K562 (cell line): ENCODE results near the gene NPR3. TPM values are rescaled to one million over a fixed set of nuclear protein-coding genes. Genes with fewer than 3 reads are reported as not detected.

Experiments
- polyA plus RNA-seq, 8 experiments: library from polyadenylated mRNA; depleted of rRNA in 4 of 8; stranded (reverse) in 5 of 8; unstranded in 3 of 8; fragments of >200 nt; fragmentation: Nextera tagmentation in 2 of 8; fragmentation: Illumina TruSeq in 1 of 8; extraction: Ambion mirVana in 2 of 8; extraction: Trizol in 1 of 8; gene quantifications; 2 replicates each; pipeline versions ENCODE4 v1.2.1 to v1.2.3, GENCODE V29; 2011 to 2014; ENCODE audit warnings: inconsistent platforms in 1 of 8, missing spikeins in 1 of 8
- total RNA-seq, 7 experiments: library from RNA; depleted of rRNA in 6 of 7; stranded (reverse); fragments of >200 nt in 6 of 7; fragmentation: Illumina TruSeq in 2 of 7; extraction: Trizol in 2 of 7; gene quantifications; 2 replicates each; pipeline versions ENCODE4 v1.2.1 to v1.2.3, GENCODE V29; 2011 to 2021; ENCODE audit warnings: low replicate concordance in 1 of 7

The NPR3 gene
- total and polyA plus RNA-seq, 9 of the 15 experiments (the other 6 are each of a cell fraction or from before 2014, with no cell fraction given), result 0.01 to 0.11 (median 0.04) TPM; not detected in 2

Other genes starting within 250 kb of the NPR3 start
- gene SUB1, start 125.8 kb upstream of the NPR3 start, total RNA-seq (2014; rRNA removed), result 259 and 336 TPM in 2 replicates
- gene SUB1, start 125.8 kb upstream of the NPR3 start, total RNA-seq (2014; rRNA removed; fragmentation: Illumina TruSeq; extraction: Trizol), result 779 and 938 TPM in 2 replicates
- 625 and 700 TPM in 2 replicates for gene SUB1, start 125.8 kb upstream of the NPR3 start, total RNA-seq (2015; rRNA removed; fragmentation: Illumina TruSeq; extraction: Trizol)
- gene SUB1, start 125.8 kb upstream of the NPR3 start, total RNA-seq (2021), result 494 and 558 TPM in 2 replicates
- 239 and 479 TPM in 2 replicates for gene SUB1, start 125.8 kb upstream of the NPR3 start, polyA plus RNA-seq (2011; rRNA removed)
- gene SUB1, start 125.8 kb upstream of the NPR3 start, polyA plus RNA-seq (2014; fragmentation: Illumina TruSeq; extraction: Trizol), result 378 and 453 TPM in 2 replicates
- gene SUB1, start 125.8 kb upstream of the NPR3 start, polyA plus RNA-seq (2014; fragmentation: Nextera tagmentation; extraction: Ambion mirVana), result 100 to 1,000 TPM; 887 to 932 TPM
- gene SUB1, start 125.8 kb upstream of the NPR3 start, polyA plus RNA-seq (2014; rRNA removed), result 738 and 1,031 TPM in 2 replicates